ENCODE results near the gene C7.

DNA sequence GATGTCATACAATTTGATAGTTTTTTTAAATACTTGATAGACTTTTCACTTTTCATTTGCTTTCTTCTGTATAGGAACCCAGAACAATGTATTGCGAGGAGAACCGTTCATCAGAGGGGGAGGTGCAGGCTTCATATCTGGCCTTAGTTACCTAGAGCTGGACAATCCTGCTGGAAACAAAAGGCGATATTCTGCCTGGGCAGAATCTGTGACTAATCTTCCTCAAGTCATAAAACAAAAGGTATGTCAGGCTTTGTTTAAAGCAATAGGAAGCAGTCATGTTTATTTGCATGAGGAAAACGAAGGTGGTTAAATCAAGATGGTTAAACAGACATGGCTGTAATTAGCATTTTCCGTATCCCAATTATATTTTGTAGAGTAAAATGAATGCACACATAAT, 46.0 kb downstream of the C7 start:
- TF ChIP-seq, protein P1, sequence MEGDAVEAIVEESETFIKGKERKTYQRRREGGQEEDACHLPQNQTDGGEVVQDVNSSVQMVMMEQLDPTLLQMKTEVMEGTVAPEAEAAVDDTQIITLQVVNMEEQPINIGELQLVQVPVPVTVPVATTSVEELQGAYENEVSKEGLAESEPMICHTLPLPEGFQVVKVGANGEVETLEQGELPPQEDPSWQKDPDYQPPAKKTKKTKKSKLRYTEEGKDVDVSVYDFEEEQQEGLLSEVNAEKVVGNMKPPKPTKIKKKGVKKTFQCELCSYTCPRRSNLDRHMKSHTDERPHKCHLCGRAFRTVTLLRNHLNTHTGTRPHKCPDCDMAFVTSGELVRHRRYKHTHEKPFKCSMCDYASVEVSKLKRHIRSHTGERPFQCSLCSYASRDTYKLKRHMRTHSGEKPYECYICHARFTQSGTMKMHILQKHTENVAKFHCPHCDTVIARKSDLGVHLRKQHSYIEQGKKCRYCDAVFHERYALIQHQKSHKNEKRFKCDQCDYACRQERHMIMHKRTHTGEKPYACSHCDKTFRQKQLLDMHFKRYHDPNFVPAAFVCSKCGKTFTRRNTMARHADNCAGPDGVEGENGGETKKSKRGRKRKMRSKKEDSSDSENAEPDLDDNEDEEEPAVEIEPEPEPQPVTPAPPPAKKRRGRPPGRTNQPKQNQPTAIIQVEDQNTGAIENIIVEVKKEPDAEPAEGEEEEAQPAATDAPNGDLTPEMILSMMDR (IDR thresholded peaks at IDR 0.05; ENCODE audit: poor library complexity): no peak
- no peak for TF ChIP-seq EZH2 (IDR thresholded peaks at IDR 0.05; ENCODE audit: borderline replicate concordance)
